Heart right ventricle (tissue), 16 donors: ENCODE measurements around the gene RASIP1. TPM values are rescaled to one million over a fixed set of nuclear protein-coding genes. Genes with fewer than 3 reads are reported as not detected.
A peak's percentile ranks its signal among the peaks of the same experiment; 100 is the strongest.

Experiments used
- ATAC-seq, 8 donors: fragments of 200-7000 bp; cut with Tn5 transposase; one replicate each; pipeline ENCODE4 v1.9.1; 2020; ENCODE audit warnings: mild to moderate bottlenecking in 8 of 8, moderate library complexity in 8 of 8, moderate number of reproducible peaks in 1 of 8
- DNase-seq, 2 donors: peaks; one replicate each; pipeline ENCODE4 v3.0.0-alpha.2; 2020
- H3K27ac ChIP-seq, 10 donors: fragments of 200-600 bp; sonication (generic) in 2 of 10; one replicate each; pipeline versions ENCODE4 v1.5.0 to v1.8.0; 2020 to 2022; ENCODE audit warnings: mild to moderate bottlenecking in 3 of 10
- H3K27me3 ChIP-seq, 7 donors: fragments of 200-600 bp; one replicate each; pipeline ENCODE4 v1.8.0; 2021 to 2022; ENCODE audit warnings: mild to moderate bottlenecking in 2 of 7
- H3K36me3 ChIP-seq, 9 donors: fragments of 200-600 bp; sonication (generic) in 1 of 9; one replicate each; pipeline versions ENCODE4 v1.5.0 to v1.8.0; 2020 to 2022; ENCODE audit warnings: mild to moderate bottlenecking in 2 of 9
- H3K4me1 ChIP-seq, 9 donors: fragments of 200-600 bp; sonication (generic) in 1 of 9; one replicate each; pipeline versions ENCODE4 v1.5.0 to v1.8.0; 2020 to 2022; ENCODE audit warnings: mild to moderate bottlenecking in 4 of 9
- H3K4me3 ChIP-seq, 10 donors: fragments of 200-600 bp; sonication (generic) in 2 of 10; one replicate each; pipeline versions ENCODE4 v1.5.0 to v1.8.0; 2020 to 2022; ENCODE audit warnings: mild to moderate bottlenecking in 7 of 10, moderate library complexity in 2 of 10
- H3K9me3 ChIP-seq, 11 donors: fragments of 200-600 bp in 10 of 11; sonication (generic) in 2 of 11; one replicate each; pipeline versions ENCODE4 v1.5.0 to v1.8.0; 2013 to 2022; ENCODE audit warnings: mild to moderate bottlenecking in 2 of 11, control low read depth in 1 of 11, moderate library complexity in 1 of 11
- whole genome bisulfite sequencing, 2 donors: extraction: QIAGEN DNeasy Blood & Tissue Kit; methylation state at CpG; one replicate each; pipeline ENCODE4 v1.1.7; 2013; ENCODE audit warnings: inconsistent platforms in 1 of 2; 5-methylcytosine and 5-hydroxymethylcytosine counted together
- intact Hi-C, 10 donors: fragments of 100-400 bp; cut with DNase I; formaldehyde crosslinking; loops; one replicate each; pipeline versions ENCODE4 v1.11.1 to v1.14.2; 2022
- polyA plus RNA-seq, 2 donors: library from polyadenylated mRNA; stranded (reverse); fragments of 200-250 nt; gene quantifications; one replicate each; pipeline ENCODE4 v1.2.3, GENCODE V29; 2013
- total RNA-seq, 10 donors: library from RNA; stranded (reverse); fragmentation: NEBNext Ultra II Directional in 3 of 10; extraction: Animal tissue kit (Norgen Biotek cat#: 25700) in 3 of 10; gene quantifications; one replicate each; pipeline versions ENCODE4 v1.2.1 to v1.2.4, GENCODE V29; 2021 to 2023
- TF ChIP-seq, protein P1 (sequence below), 9 donors: fragments of 200-600 bp; sonication (generic) in 2 of 9; IDR thresholded peaks; one replicate each; pipeline versions ENCODE4 v1.5.0 to v1.8.0; 2021 to 2022; ENCODE audit warnings: antibody characterized with exemption in 9 of 9, mild to moderate bottlenecking in 5 of 9, moderate library complexity in 1 of 9
- donor health status: Arrhythmogenic right ventricular cardiomyopathy.
- donor health status: ischemic (EF 13 %, LVEDD 7.1; RV severe dilation, severe dysfunction).
- donor health status: healthy with polysubstance abuse.
- donor health status: DM: no; HTN: yes; CAD: no.
- donor health status: DM: no; HTN: no; CAD: no.
- donor health status: ischemic (EF 25% LVEDD 6.9; RV normal size, moderate dysfunction).
- donor health status: ischemic (EF 25% LVEDD 5.7; RV mildly dilated, moderate dysfunction).
- donor health status: healthy.
- donor health status: DM: yes; HTN: yes; CAD: no.
- donor health status: Ischemic cardiomyopathy.
- donor health status: ischemic (EF 35%, LVEDD 5.7; RV mildly dilated, moderate dysfunction).
- donor health status: nonischemic (EF 11% LVEDD 7.7; RV severe dilation, severe dysfunction).
- donor health status: DM: yes; HTN: yes; CAD: no.
- donor health status: PGD.
- donor health status: ischemic (EF 29% LVEDD 5.4; RV normal size, mild dysfunction).
- donor health status: nonischemic (EF 23%, LVEDD 6.1; RV moderate dilation, normal function).

Gene RASIP1
- total and polyA plus RNA-seq, 12 donors = 13.6 to 27.3 (median 16.2) TPM

DNA sequence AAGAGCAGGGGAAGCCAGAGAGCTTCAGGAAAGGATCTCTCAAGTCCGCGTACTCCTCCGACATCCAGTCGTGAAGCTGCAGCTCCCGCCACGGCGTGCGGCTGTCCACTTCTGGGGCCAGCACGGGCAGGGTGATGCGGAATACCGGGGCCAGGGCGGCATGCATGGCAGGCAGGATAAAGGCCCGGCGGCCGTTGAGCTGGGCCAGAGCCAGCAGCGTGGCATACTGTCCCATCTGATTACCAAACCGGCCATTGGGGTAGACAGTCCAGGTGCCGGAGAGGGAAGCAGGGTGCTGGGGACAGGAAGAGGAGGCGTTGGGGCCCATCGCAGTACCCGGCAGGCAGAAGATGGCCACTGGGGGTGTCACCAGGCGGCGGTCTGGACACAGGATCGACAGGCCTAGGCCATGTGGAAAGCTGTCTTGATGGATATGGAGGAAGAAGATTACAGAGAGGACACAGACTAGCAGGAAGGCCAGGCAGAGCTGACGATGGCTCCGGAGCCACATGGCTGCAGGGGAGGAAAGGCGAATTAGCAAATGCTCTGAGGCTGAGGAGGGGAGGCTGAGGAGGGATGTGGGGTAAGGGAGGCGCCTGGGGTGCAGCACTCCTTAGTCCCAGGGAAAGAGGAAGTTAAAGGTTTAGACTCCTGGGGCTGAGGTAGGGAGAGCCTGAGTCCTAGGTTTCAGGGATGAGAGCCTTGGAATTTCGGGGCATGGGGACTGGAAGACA, 10.5 kb upstream of the RASIP1 start:
- Histone ChIP-seq H3K4me3 (peak overlapping the region in 9 of 10 donors; percentile 32 to 66 (median 61)), H3K4me1 (peaks cover 9 to 57% (median 34%) of the 10 kb centered on the region in 9 donors), H3K27ac (peak overlapping the region in 8 of 10 donors; percentile 62 to 89 (median 82)), H3K36me3 (peaks cover 0 to 28% (median 0%) of the 10 kb centered on the region in 9 donors), H3K27me3 (peaks cover 0 to 49% (median 21%) of the 10 kb centered on the region in 7 donors), H3K9me3 (no peaks in the 10 kb centered on the region)
- intact Hi-C loops = no loop called here
- no peak for ATAC-seq
- WGBS, 2 donors = 78 to 84% methylated on average over 29 of the region's 29 CpGs
- TF ChIP-seq, protein P1, sequence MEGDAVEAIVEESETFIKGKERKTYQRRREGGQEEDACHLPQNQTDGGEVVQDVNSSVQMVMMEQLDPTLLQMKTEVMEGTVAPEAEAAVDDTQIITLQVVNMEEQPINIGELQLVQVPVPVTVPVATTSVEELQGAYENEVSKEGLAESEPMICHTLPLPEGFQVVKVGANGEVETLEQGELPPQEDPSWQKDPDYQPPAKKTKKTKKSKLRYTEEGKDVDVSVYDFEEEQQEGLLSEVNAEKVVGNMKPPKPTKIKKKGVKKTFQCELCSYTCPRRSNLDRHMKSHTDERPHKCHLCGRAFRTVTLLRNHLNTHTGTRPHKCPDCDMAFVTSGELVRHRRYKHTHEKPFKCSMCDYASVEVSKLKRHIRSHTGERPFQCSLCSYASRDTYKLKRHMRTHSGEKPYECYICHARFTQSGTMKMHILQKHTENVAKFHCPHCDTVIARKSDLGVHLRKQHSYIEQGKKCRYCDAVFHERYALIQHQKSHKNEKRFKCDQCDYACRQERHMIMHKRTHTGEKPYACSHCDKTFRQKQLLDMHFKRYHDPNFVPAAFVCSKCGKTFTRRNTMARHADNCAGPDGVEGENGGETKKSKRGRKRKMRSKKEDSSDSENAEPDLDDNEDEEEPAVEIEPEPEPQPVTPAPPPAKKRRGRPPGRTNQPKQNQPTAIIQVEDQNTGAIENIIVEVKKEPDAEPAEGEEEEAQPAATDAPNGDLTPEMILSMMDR (IDR thresholded peaks at IDR 0.05) = no peak
- DNase-seq = no peak

DNA sequence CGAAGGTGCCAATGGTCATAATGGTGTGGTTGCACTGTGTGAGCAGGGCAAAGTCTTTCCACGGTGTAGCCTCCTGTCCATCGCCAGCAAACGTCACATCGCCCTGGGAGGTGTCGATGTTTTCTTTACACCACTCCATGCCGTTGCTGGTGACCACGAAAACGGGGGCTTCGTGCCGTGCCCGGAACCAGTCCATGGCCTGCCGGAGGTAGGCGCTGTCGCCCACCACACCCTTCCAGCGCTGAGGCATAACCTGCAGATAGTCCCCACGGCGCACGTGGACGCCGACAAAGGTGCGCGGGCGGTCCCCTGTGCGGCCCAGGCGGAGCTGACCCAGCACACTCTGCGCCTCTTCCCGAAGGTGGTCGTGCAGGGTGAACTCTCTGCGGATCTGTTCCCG, 9.9 kb upstream of the RASIP1 start:
- Histone ChIP-seq H3K4me3 (peak overlapping the region in 3 of 10 donors; percentile 64 to 66 (median 65)), H3K4me1 (peaks cover 9 to 57% (median 36%) of the 10 kb centered on the region in 9 donors), H3K36me3 (peaks cover 0 to 28% (median 0%) of the 10 kb centered on the region in 9 donors), H3K27me3 (peaks cover 0 to 55% (median 23%) of the 10 kb centered on the region in 7 donors), H3K9me3 (no peaks in the 10 kb centered on the region), H3K27ac (peak overlapping the region in 2 of 10 donors; percentile 80 to 89)
- TF ChIP-seq, protein P1 (IDR thresholded peaks at IDR 0.05) = no peak
- intact Hi-C loops = no loop called here
- ATAC-seq = no peak
- 93 to 96% methylated on average over 31 of the region's 31 CpGs for WGBS, 2 donors
- DNase-seq = no peak

DNA sequence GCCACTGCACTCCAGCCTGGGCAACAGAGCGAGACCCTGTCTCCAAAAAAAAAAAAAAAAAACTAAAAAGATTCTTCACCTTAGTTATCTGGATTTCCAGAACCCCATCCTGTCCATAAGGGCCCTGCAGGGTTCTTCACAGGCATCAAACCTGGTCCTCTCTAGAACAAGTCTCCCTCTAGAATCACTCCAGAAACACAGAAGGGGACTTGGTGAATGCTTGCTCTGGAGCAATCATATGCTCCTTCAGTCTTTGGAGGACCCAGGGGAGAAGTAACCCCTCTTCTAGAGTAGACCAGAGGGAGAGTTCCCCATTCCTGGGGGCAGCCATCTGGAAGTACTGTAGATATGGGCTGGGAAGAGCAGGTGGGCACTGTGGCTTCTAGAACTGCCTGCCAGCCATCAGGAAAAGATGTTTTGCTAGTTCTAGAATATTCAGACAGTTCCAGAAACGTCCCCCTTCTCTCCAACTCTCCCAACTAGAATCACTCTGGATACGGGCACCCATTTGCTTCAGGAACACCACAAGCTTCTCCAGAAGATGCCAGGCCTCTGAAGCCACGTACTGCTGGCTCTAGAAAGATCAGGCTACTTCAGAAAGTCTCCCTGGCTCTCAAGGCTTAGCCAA, 9.3 kb upstream of the RASIP1 start:
- H3K4me1 ChIP-seq = peaks cover 9 to 57% (median 37%) of the 10 kb centered on the region in 9 donors
- peaks cover 0 to 56% (median 23%) of the 10 kb centered on the region in 7 donors for H3K27me3 ChIP-seq
- no peaks in the 10 kb centered on the region for H3K9me3 ChIP-seq
- intact Hi-C loops = no loop called here
- no peak for DNase-seq
- peaks cover 0 to 28% (median 0%) of the 10 kb centered on the region in 9 donors for H3K36me3 ChIP-seq
- H3K27ac ChIP-seq = peak overlapping the region in 1 of 10 donors; percentile 6
- TF ChIP-seq, protein P1 (IDR thresholded peaks at IDR 0.05) = no peak
- no peak for ATAC-seq
- H3K4me3 ChIP-seq = no peak overlapping the region
- 77 to 83% methylated on average over 4 of the region's 4 CpGs for WGBS, 2 donors

- Histone ChIP-seq H3K9me3 (no peaks in the 10 kb centered on the region), H3K27ac (peak within 1 kb of the TSS; percentile 60 to 91 (median 82)), H3K4me1 (peaks cover 0 to 41% (median 21%) of the 10 kb centered on the region in 9 donors), H3K27me3 (peaks cover 0 to 32% (median 11%) of the 10 kb centered on the region in 7 donors), H3K36me3 (peaks cover 0 to 28% (median 0%) of the 10 kb centered on the region in 9 donors), H3K4me3 (peak within 1 kb of the TSS in 9 of 10 donors; percentile 6 to 55 (median 39))
- 5 to 7% methylated on average over 31 of the region's 31 CpGs for WGBS, 2 donors
- intact Hi-C loops = no loop called here
- ATAC-seq = peak; percentile 76 to 90 (median 84)
- TF ChIP-seq, protein P1 (IDR thresholded peaks at IDR 0.05) = no peak
- peak; percentile 79 to 94 for DNase-seq
These were observed 6.5 kb upstream of the RASIP1 start, which contains the start of gene IZUMO1 for GRCh38 chr19:48746738-48747575. TSS of gene IZUMO1 (minus strand) at chr19:48746909. CDS start at chr19:48745859, 1,050 bp downstream.
